GM23338 (cell line): ENCODE results near the gene DDX54. TPM values are rescaled to one million over a fixed set of nuclear protein-coding genes. Genes with fewer than 3 reads are reported as not detected.

Experiments
- ATAC-seq: fragments of 200-7000 bp; cut with Tn5 transposase; 3 replicates; pipeline ENCODE4 v1.9.1; 2020
- DNase-seq: peaks from one replicate; pipeline ENCODE4 v3.0.0-alpha.2; 2015; ENCODE audit warnings: low spot score
- H2AFZ ChIP-seq: fragments of 200-600 bp; sonication (generic); 2 replicates; pipeline ENCODE4 v1.8.0; 2016; ENCODE audit warnings: antibody characterized with exemption, mild to moderate bottlenecking, moderate library complexity
- H3F3A ChIP-seq: fragments of 200-600 bp; sonication (generic); replicated peaks from 2 replicates; pipeline ENCODE4 v1.8.0; 2017; ENCODE audit warnings: antibody characterized with exemption, mixed run types, low read depth
- H3K27ac ChIP-seq: fragments of 200-600 bp; sonication (generic); 2 replicates; pipeline ENCODE4 v1.6.1; 2016; ENCODE audit warnings: low read depth
- H3K27me3 ChIP-seq: fragments of 200-600 bp; sonication (generic); 2 replicates; pipeline ENCODE4 v1.8.0; 2016; ENCODE audit warnings: mild to moderate bottlenecking, mixed run types, moderate library complexity; ENCODE audit not compliant: insufficient read depth
- H3K36me3 ChIP-seq: fragments of 200-600 bp; sonication (generic); 2 replicates; pipeline ENCODE4 v1.8.0; 2016; ENCODE audit warnings: mild to moderate bottlenecking; ENCODE audit not compliant: insufficient read depth
- H3K4me1 ChIP-seq: fragments of 200-600 bp; sonication (generic); 2 replicates; pipeline ENCODE4 v1.8.0; 2016; ENCODE audit warnings: mild to moderate bottlenecking, moderate library complexity; ENCODE audit not compliant: insufficient read depth
- H3K4me2 ChIP-seq: fragments of 200-600 bp; sonication (generic); 2 replicates; pipeline ENCODE4 v1.7.1; 2017; ENCODE audit warnings: mixed run types
- H3K4me3 ChIP-seq: fragments of 200-600 bp; sonication (generic); 2 replicates; pipeline ENCODE4 v1.6.1; 2016; ENCODE audit warnings: mixed run types
- H3K79me2 ChIP-seq: fragments of 200-600 bp; sonication (generic); replicated peaks from 2 replicates; pipeline ENCODE4 v1.8.0; 2017; ENCODE audit warnings: mild to moderate bottlenecking; ENCODE audit not compliant: insufficient read depth
- H3K9me2 ChIP-seq: fragments of 200-600 bp; sonication (generic); 2 replicates; pipeline ENCODE4 v1.8.0; 2017; ENCODE audit not compliant: insufficient read depth
- H4K20me1 ChIP-seq: fragments of 200-600 bp; sonication (generic); replicated peaks from 2 replicates; pipeline ENCODE4 v1.8.0; 2017; ENCODE audit warnings: mild to moderate bottlenecking; ENCODE audit not compliant: insufficient read depth
- H3K27ac Mint-ChIP-seq: 2 replicates; pipeline ENCODE4 v1.8.0; 2020; ENCODE audit warnings: inconsistent platforms, mild to moderate bottlenecking, moderate library complexity, mixed read lengths
- H3K27me3 Mint-ChIP-seq: 3 replicates; pipeline ENCODE4 v1.8.0; 2022; ENCODE audit warnings: low read depth, mild to moderate bottlenecking, moderate library complexity, mixed read lengths, inconsistent platforms; ENCODE audit not compliant: insufficient read depth, poor library complexity
- H3K36me3 Mint-ChIP-seq: 3 replicates; pipeline ENCODE4 v1.8.0; 2021; ENCODE audit warnings: low read depth, mild to moderate bottlenecking, inconsistent platforms, moderate library complexity, mixed read lengths
- H3K4me1 Mint-ChIP-seq: 3 replicates; pipeline ENCODE4 v1.8.0; 2020; ENCODE audit warnings: mild to moderate bottlenecking, inconsistent platforms, mixed read lengths
- H3K4me3 Mint-ChIP-seq: 3 replicates; pipeline ENCODE4 v1.8.0; 2021; ENCODE audit warnings: moderate library complexity, mild to moderate bottlenecking, inconsistent platforms, mixed read lengths
- H3K9me3 Mint-ChIP-seq: 3 replicates; pipeline ENCODE4 v1.8.0; 2020; ENCODE audit warnings: moderate library complexity, mild to moderate bottlenecking, inconsistent platforms, mixed read lengths
- CREB1 ChIP-seq: fragments of 250-450 bp; sonication (Bioruptor Pico); IDR thresholded peaks from 2 replicates; pipeline ENCODE4 v1.5.0; 2020; ENCODE audit warnings: low read depth, mild to moderate bottlenecking, moderate library complexity
- CTCF ChIP-seq, 2 experiments: fragments of 200-600 bp in 1 of 2; sonication (generic) in 1 of 2; conservative IDR thresholded peaks; 2 replicates each; pipeline versions ENCODE4 v1.5.1 to v1.6.1; 2016 to 2017; ENCODE audit warnings: antibody characterized with exemption in 2 of 2, low read depth in 2 of 2, mild to moderate bottlenecking in 2 of 2, moderate library complexity in 1 of 2
- ETS1 ChIP-seq: IDR thresholded peaks from 2 replicates; pipeline ENCODE4 v1.6.1; 2016; ENCODE audit warnings: antibody characterized with exemption
- JUNB ChIP-seq: IDR thresholded peaks from one replicate; pipeline ENCODE4 v1.6.1; 2016; ENCODE audit warnings: antibody characterized with exemption; ENCODE audit not compliant: unreplicated experiment
- POLR2AphosphoS5 ChIP-seq: IDR thresholded peaks from 2 replicates; pipeline ENCODE4 v1.6.1; 2016; ENCODE audit warnings: antibody characterized with exemption, low read depth
- REST ChIP-seq: IDR thresholded peaks from one replicate; pipeline ENCODE4 v1.6.1; 2018; ENCODE audit warnings: antibody characterized with exemption; ENCODE audit not compliant: unreplicated experiment
- STAT1 ChIP-seq: IDR thresholded peaks from one replicate; pipeline ENCODE4 v1.6.1; 2016; ENCODE audit warnings: antibody characterized with exemption; ENCODE audit not compliant: unreplicated experiment
- ZNF114 ChIP-seq: fragments of 250-450 bp; sonication (Bioruptor Pico); IDR thresholded peaks from 2 replicates; pipeline ENCODE4 v1.5.0; 2020; ENCODE audit warnings: mild to moderate bottlenecking, moderate library complexity
- ZNF331 ChIP-seq: fragments of 250-450 bp; sonication (Bioruptor Pico); IDR thresholded peaks from 2 replicates; pipeline ENCODE4 v1.5.0; 2020; ENCODE audit warnings: low read depth, mild to moderate bottlenecking, moderate library complexity
- ZNF462 ChIP-seq: fragments of 250-450 bp; sonication (Bioruptor Pico); IDR thresholded peaks from 2 replicates; pipeline ENCODE4 v1.5.0; 2020; ENCODE audit warnings: mild to moderate bottlenecking, moderate library complexity
- polyA plus RNA-seq: library from polyadenylated mRNA; unstranded; fragments of >200 nt; fragmentation: Nextera tagmentation; extraction: Ambion mirVana; gene quantifications from 2 replicates; pipeline ENCODE4 v1.2.1, GENCODE V29; 2016
- total RNA-seq: library from RNA; depleted of rRNA; stranded (reverse); fragments of >200 nt; shearing (Covaris generic); gene quantifications from 2 replicates; pipeline ENCODE4 v1.2.3, GENCODE V29; 2014

DDX54 gene
- total and polyA plus RNA-seq, 2 experiments from 2014 or later, result 84.1 to 89.4 TPM

GRCh38 chr12:113172185-113172584 lies 13.1 kb downstream of the DDX54 start:
- Histone ChIP-seq H2AFZ (no peak overlapping the region), H3K79me2 (no peaks in the 10 kb centered on the region; the same call in 1 of the 2 replicates), H3K4me2 (no peak overlapping the region), H4K20me1 (peaks cover 9% of the 10 kb centered on the region; the same call in 1 of the 2 replicates), H3K36me3 (peaks cover 53% of the 10 kb centered on the region), H3K9me2 (no peaks in the 10 kb centered on the region), H3K27me3 (no peaks in the 10 kb centered on the region), H3K27ac (no peak overlapping the region), H3K4me1 (no peaks in the 10 kb centered on the region), H3K4me3 (no peak overlapping the region), H3F3A (peaks cover 3% of the 10 kb centered on the region; the same call in 1 of the 2 replicates)
- no peaks in the 10 kb centered on the region for H3K4me1 Mint-ChIP-seq
- DNase-seq (no peak), ATAC-seq (no peak)
- peaks cover 16% of the 10 kb centered on the region for H3K27me3 Mint-ChIP-seq
- TF ChIP-seq ZNF331 (CRISPR knock-in tag), result no peak
- no peak for TF ChIP-seq REST
- TF ChIP-seq CTCF (conservative IDR thresholded peaks at IDR 0.05; ENCODE audit: low read depth in 2 of 2), result no peak
- no peak for TF ChIP-seq CREB1 (CRISPR knock-in tag)
- TF ChIP-seq JUNB, result no peak
- no peak for TF ChIP-seq ZNF114 (CRISPR knock-in tag)
- no peak for TF ChIP-seq ZNF462 (CRISPR knock-in tag)
- TF ChIP-seq STAT1, result no peak
- TF ChIP-seq ETS1, result no peak
- no peak for TF ChIP-seq POLR2AphosphoS5
- H3K27ac Mint-ChIP-seq, result no peak overlapping the region; the same call in 1 of the 2 replicates
- no peaks in the 10 kb centered on the region for H3K9me3 Mint-ChIP-seq
- peaks cover 79% of the 10 kb centered on the region for H3K36me3 Mint-ChIP-seq
- H3K4me3 Mint-ChIP-seq, result no peak overlapping the region
